ENCODE measurements around the gene SNRPA.
"Not testable (repeated sequence)": the region's sequence is repeated elsewhere in the genome, so short reads cannot be mapped to it uniquely, and the experiment has no call there.

The SNRPA gene

DNA sequence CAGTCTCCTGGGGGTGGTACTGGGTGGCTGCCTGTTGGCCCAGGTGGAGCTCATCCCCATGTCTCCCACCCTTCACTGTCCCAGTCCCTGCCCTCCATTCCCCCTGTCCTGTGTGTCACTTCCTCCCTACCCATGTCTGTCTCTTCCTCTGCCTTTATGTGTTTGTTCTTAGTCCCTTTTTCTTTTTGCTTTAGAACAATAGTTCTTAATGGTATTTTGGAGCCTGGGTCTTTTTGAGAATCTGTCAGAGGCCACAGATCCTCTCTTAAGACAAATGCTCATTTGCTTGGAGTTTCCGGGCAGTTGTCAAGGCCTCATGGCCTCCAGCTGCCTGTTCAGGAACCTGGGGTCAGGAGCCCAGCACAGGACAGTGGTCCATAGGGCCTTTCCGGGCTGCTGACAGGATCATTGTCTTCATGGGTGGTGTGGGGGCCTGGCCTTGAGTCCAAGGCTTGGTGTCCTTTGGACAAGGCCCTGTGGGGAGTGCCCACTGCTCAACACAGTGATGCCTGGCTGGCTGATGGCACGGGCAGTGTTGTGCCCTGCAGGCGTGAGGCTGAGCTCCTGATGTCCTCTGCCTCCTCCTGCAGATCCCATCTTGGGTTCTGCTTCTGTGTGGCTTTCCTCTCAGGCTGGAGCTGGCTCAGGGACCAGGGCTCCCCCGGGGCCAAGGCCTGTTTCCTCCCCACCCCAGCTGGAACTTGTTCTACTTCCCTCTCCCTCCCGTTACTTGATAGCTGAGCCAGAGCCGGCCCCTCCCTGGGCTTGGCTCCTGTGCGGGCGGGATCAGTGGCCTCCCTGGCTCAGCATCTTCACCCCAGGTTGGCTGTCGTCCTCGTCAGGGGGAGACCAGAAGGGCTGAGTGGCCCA is 51.5 kb downstream of the SNRPA start:
- DNase-seq (ENCODE audit: low spot score): no peak

DNA sequence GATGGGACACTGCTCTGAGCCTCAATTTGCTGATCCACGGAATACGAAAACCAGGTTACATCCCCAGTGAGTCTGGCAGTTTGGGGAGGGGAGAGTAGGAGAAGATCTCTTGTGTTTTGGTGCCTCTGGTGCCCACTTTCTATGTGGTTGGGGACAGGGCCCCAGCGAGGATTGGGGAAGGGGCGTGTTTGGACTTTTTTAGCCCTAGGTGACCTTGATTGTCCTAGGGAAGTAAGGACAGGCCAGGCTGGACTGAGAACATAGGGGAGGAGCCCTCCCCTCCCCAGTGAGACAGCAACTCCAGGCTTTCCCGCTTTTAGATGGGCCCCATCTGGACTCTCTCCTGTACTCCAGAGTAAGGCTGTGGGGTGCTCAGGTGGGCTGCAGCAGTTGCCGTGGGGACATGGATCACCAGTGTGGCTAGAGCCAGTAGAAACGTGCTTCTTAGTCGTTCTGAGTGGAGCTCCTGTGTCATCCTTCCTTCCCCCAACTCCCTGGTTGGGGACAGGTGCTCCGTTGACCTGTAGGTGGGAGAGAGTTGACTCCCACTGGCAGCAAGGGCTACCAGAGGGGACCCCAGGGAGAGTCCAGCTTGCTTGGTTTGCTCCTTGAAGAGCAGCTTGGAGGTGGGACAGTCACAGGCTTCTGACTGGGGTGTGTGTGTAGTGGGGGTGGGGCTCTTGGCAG is 52.3 kb downstream of the SNRPA start:
- no peak for DNase-seq (ENCODE audit: low spot score)

DNA sequence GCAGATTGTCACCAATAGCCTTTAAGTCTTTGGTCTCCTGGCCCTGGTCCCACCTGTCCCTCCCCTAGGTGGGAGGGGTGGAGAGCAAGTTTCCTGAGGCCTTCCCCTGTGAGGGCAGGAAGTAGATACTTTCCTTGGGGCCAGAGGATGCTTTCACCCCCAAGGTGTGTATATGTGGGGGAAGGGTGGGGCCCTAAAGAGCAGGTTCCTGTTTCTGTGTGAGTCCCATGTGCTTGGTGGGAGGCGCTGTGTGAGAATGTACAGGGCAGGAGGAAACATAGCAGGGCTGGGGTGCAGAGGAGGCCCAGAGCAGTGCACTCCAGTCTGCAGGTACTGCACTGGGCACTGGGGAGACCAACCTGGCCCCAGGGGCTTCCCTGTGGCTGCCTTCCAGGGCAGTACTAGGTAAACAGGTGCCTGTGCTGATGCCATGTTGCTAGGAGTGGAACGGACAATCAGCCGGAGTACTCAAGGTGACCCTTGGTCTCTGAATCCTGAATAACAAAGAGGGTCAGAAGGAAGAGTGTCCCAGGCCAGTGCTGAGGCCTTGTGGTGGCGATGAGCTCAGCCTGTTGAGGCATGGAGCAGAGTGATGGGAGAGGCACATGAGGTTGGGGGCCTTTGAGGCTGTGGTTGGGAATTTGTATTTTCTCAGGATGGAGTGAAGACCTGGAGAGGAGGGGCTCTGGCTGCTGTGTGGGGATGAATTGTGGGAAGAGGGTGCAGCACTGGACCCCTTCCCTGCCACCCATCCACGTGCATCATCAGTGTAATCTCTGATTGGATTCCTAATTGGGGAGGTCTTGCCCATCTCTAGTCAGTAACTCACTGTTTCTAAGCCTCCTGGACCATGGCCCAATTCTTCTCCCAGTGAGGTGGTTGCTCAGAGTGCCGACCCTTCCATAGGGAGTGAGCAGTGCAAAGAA is 53.1 kb downstream of the SNRPA start:
- no peak for DNase-seq (ENCODE audit: low spot score)

GRCh38 chr19:40804783-40805242 is 53.8 kb downstream of the SNRPA start:
- peak; percentile 53 for DNase-seq (ENCODE audit: low spot score)

DNA sequence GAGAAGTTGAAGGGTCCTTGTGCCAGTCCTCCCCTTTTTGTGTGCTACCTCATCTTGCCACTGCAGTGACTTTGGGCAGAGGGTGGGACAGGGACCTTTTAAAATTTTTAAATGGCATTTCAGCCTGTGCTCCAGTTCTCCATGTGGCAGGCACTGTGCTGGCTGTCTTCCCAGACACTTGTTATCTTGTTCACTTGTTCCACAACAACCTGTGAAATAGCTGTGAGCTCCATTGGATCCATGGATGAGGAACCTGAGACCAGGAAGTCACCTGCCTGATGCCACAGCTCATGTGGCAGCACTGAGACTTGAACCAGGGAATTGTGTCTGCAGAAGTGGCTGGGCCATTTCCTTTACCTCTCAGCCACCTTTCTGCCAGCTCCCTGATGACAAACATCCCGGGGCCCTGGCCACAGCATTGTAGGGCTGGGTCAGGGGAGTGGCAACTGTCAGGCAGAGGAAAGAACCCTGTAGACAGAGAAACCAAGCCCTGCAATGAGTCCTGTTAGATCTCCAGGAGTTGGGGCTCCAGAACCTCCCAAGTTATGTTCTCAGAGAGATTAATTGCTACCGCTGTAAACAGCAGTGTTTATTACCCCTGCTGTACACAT is 54.4 kb downstream of the SNRPA start:
- no peak for DNase-seq (ENCODE audit: low spot score)

- peak; percentile 81 for DNase-seq (ENCODE audit: low spot score)
These were observed 55.6 kb downstream of the SNRPA start for GRCh38 chr19:40806423-40807146.

DNA sequence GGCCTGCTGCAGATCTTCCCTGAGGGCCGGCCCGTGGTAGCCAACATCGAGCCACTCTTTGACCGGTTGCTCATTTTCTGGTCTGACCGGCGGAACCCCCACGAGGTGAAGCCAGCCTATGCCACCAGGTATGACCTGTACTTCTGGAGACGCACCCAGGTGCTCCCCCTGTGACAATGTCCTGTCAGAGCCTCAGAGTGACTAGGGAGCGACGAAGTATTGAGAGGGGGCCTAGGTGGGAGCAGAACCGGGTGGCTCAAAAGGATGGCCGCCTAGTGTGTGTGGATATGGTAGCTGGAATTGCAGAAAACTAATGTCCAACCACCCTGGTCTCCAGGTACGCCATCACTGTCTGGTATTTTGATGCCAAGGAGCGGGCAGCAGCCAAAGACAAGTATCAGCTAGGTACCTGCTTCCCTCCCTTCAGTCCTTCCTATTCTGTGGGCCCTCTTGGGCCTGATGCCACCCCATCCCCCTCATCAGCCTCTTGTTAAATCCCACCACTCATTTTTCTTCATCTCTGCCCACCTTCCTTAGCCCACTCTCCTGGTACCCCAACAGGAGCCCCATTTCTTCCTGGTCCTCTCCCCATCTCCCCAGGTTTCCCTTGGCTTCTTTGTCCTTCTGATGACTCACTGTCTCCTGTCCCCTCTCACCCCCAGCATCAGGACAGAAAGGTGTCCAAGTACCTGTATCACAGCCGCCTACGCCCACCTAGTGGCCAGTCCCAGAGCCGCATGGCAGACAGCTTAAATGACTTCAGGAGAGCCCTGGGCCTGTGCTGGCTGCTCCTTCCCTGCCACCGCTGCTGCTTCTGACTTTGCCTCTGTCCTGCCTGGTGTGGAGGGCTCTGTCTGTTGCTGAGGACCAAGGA is 56.4 kb downstream of the SNRPA start:
- DNase-seq (ENCODE audit: low spot score): peak; percentile 50

- DNase-seq (ENCODE audit: low spot score): no peak
These were observed 57.0 kb downstream of the SNRPA start for GRCh38 chr19:40808021-40808325.

DNA sequence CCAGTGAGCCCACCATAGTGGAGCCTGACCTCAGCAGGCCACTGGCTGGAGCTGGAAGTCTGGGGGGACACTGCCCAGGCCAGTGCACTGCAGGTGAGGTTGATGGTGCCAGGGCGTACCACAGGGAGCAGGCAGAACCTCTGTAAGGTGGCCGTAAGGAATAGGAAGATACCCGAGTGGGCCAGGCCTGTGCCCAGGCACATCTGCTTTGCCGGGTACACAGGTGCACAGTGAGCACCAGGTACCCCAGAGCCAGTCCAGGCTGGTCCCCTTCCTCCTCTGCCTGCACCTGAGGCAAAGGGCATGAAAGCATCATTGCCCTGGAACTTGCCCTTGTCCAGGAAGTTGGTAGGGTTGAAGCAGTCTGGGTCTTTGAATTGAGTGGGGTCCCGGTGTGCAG is 57.5 kb downstream of the SNRPA start:
- no peak for DNase-seq (ENCODE audit: low spot score)

DNA sequence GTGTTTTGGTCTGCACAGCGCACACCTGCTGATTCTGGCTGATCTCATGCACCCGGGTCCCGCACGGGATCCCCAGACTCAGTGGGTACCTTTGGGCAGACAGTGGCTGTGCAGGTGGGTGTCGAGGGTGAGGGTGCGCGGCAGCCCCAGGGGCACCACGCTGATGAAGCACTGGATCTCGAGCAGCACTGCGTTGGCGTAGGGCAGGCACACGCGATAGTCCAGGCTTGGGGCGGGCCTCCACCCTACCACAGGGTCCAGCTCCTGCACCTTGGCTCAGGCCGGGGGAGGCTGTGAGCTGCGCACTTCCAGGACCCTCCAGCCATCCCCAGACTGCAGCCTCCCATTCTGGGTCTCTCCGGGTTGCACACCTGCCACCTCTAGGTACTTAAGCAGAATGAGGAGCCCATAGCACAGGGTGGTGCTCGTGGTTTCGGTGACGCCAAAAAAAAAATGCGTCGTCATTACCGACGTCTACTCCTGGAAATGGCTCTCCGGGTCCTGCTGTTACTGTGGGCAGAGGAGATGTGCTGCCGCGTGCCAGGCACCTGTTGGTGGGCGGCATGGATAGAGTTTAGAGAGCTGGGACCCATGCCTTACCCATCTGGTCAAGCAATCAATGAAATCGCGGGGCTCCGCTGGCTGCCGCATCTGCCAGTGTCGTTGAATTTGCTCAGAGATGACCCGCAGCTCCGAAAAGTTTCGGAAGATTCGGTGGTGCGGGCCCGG is 58.5 kb downstream of the SNRPA start:
- no peak for DNase-seq (ENCODE audit: low spot score)

- no peak for DNase-seq (ENCODE audit: low spot score)
These were observed 59.2 kb downstream of the SNRPA start for GRCh38 chr19:40810160-40810559.

- DNase-seq (ENCODE audit: low spot score): not testable (repeated sequence)
These were observed 59.8 kb downstream of the SNRPA start for GRCh38 chr19:40810649-40811408.

DNA sequence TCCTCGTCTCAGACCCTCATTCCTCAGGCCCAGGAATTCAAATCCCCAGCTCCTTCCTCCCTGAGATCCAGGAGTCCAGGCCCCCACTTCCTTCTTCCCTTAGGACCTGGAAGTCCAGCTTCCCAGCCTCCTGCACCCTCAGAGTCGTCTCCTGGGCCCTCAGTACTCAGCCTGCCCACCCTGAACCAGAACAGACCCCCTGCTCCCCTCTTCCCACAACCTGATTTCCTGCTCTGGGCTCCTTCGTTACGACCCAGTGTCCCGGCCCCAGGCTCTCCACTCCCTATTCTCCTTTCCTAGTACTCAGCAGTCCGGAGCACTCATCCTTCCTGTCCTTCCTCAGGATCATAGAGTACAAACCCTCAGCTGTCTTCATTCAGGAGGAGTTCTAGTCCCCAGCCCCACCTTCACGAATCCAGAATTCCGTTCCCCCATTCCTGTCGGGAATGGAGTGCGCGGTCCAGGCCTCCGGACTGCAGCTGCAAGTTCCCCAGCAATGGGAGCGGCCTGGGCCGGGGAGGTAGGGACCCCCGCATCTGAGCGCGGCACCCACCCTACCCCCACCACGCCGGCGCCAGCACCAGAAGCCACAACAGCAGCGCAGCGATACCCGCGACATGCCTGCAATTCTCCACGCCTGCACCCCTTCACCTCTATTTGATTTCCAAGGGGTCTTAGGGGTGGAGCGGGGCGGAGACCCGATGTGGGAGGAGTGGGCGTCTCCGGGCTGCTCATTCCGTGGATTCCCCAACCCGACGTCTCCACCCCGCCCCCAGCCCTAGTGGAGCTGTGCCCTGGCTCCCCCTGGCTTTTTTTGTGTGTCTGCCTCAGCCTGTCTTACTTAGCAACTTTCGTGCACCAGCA is 60.7 kb downstream of the SNRPA start:
- DNase-seq (ENCODE audit: low spot score): no peak

GRCh38 chr19:40812571-40812970 is 61.6 kb downstream of the SNRPA start:
- DNase-seq (ENCODE audit: low spot score): not testable (repeated sequence)

- no peak for DNase-seq (ENCODE audit: low spot score)
These were observed 62.2 kb downstream of the SNRPA start for GRCh38 chr19:40813182-40813581.

Measured in D341Med (cell line).